ENCODE measurements around the gene CSNK2B.

Gene CSNK2B

DNA sequence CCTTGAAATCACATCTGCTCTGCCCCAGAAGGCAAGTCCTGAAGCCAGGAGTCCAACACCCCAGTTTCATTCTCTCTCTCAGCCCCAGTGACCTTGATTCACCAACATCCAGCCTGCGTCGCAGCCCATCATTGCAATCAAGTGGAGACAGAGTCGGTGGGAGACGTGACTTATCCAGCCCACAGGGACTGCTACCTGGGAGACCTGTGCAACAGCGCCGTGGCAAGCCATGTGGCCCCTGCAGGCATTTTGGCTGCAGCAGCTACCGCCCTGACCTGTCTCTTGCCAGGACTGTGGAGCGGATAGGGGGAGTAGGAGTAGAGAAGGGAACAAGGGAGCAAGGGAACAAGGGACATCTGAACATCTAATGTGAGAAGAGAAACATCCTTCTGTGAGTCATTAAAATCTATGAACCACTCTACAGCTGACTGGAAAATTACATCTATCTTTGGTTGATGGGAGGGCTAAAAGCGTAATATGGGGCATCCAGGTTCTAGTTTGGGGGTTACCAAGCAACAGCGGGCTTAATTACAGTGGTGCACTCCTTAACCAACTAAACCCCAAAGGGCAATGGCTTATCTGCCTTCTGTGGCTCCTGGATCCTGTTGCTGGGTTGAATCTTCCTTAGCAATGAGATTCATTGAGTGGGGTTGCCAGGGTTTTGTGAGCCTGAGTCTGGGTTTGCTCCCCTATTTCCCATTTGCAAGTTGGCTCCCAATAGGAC is 51.8 kb downstream of the CSNK2B start:
- no peak for DNase-seq

DNA sequence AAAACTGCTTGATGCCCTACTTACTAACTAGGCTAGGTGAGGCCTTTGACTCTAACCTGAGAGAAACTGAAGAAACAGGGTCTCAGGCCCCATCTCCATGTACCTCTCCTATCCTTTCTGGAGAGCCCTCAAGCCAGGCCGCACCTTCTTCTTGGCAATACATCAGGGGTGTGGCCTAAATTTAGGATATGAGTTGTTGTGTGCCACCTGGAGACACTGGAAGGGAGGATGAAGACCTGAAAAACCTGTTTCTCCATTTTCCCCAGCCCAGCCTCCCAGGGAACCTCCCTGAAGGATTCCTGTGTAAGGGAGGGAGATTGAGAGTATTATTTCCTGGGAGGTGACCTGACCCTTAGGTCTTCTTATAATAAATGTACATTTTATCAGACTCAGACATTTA is 52.4 kb downstream of the CSNK2B start:
- no peak for DNase-seq

DNA sequence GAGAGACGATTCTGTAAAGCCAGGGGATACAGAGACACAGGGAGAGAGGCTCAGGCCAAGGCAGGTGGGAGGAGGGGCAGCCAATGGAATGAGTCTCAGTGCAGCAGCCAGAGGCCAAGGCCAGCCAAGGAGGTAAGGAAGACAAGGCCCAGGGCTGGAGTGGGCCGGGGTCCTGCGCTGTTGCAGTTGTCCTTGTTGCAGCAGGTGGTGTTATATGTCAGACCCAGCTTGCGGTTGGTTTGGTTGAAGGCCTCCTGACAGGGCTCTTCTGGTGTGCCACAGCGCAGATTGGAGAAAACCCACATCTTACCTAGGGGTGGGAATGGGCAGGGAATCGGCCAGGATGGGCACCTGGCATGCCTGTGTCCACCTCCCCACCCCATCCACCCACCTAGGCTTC is 53.1 kb downstream of the CSNK2B start:
- DNase-seq = no peak

All from NCI-H2081 (cell line).